ENCODE results near the gene TANGO2.

Gene TANGO2

GRCh38 chr22:19983741-19984140 is 37.2 kb upstream of the TANGO2 start:
- TF ChIP-seq NFIC (IDR thresholded peaks at IDR 0.05), result peak; percentile 90
- TF ChIP-seq RAD21 (IDR thresholded peaks at IDR 0.05; ENCODE audit: low read depth), result no peak
- no peak for TF ChIP-seq EP300 (IDR thresholded peaks at IDR 0.05; ENCODE audit: borderline replicate concordance)
- TF ChIP-seq REST (IDR thresholded peaks at IDR 0.05; ENCODE audit: low read depth), result no peak
- no peak for TF ChIP-seq TCF12 (IDR thresholded peaks at IDR 0.05; ENCODE audit: low read depth)
- no peak for TF ChIP-seq TAF1 (IDR thresholded peaks at IDR 0.05; ENCODE audit: low read depth)

- TF ChIP-seq NFIC (IDR thresholded peaks at IDR 0.05), result peak; percentile 65; the same call in 1 of the 2 replicates
- TF ChIP-seq RAD21 (IDR thresholded peaks at IDR 0.05; ENCODE audit: low read depth), result no peak
- peak; percentile 51; the same call in 1 of the 2 replicates for TF ChIP-seq FOXM1 (IDR thresholded peaks at IDR 0.05; ENCODE audit: borderline replicate concordance, low read depth)
- peak; percentile 78 for TF ChIP-seq TEAD4 (IDR thresholded peaks at IDR 0.05)
- TF ChIP-seq ZBTB7A (IDR thresholded peaks at IDR 0.05; ENCODE audit: low read depth), result no peak; the same call in 1 of the 2 replicates
- TF ChIP-seq MAX (IDR thresholded peaks at IDR 0.05), result peak; percentile 63; the same call in 1 of the 2 replicates
- TF ChIP-seq TCF12 (IDR thresholded peaks at IDR 0.05; ENCODE audit: low read depth), result peak; percentile 91
- peak; percentile 90 for TF ChIP-seq EP300 (IDR thresholded peaks at IDR 0.05; ENCODE audit: borderline replicate concordance)
Measured at GRCh38 chr22:19984201-19984753, 36.6 kb upstream of the TANGO2 start.

GRCh38 chr22:19984851-19985811 is 35.8 kb upstream of the TANGO2 start:
- TF ChIP-seq NFIC (IDR thresholded peaks at IDR 0.05) (no peak), TAF1 (IDR thresholded peaks at IDR 0.05; ENCODE audit: low read depth) (no peak), TCF12 (IDR thresholded peaks at IDR 0.05; ENCODE audit: low read depth) (no peak), EP300 (IDR thresholded peaks at IDR 0.05; ENCODE audit: borderline replicate concordance) (no peak), REST (IDR thresholded peaks at IDR 0.05; ENCODE audit: low read depth) (no peak), TEAD4 (IDR thresholded peaks at IDR 0.05) (no peak), YY1 (IDR thresholded peaks at IDR 0.05; ENCODE audit: low read depth) (no peak), USF1 (IDR thresholded peaks at IDR 0.05) (no peak), MAX (IDR thresholded peaks at IDR 0.05) (no peak), CREB1 (IDR thresholded peaks at IDR 0.05; ENCODE audit: low read depth) (no peak), CEBPB (IDR thresholded peaks at IDR 0.05) (no peak), FOXM1 (IDR thresholded peaks at IDR 0.05; ENCODE audit: borderline replicate concordance, low read depth) (no peak), RAD21 (IDR thresholded peaks at IDR 0.05; ENCODE audit: low read depth) (no peak), ZBTB7A (IDR thresholded peaks at IDR 0.05; ENCODE audit: low read depth) (no peak)

GRCh38 chr22:19986011-19986409 is 34.9 kb upstream of the TANGO2 start:
- TF ChIP-seq ZBTB7A (IDR thresholded peaks at IDR 0.05; ENCODE audit: low read depth) (no peak), EGR1 (IDR thresholded peaks at IDR 0.05) (no peak), MAX (IDR thresholded peaks at IDR 0.05) (no peak; the same call in 1 of the 2 replicates), TCF12 (IDR thresholded peaks at IDR 0.05; ENCODE audit: low read depth) (no peak)

GRCh38 chr22:19986410-19987341 is 34.2 kb upstream of the TANGO2 start:
- TF ChIP-seq ZBTB7A (IDR thresholded peaks at IDR 0.05; ENCODE audit: low read depth) (peak; percentile 80; the same call in 1 of the 2 replicates), TCF12 (IDR thresholded peaks at IDR 0.05; ENCODE audit: low read depth) (0 out of 2 replicates have a peak, but pooled peaks have one; percentile 36), EGR1 (IDR thresholded peaks at IDR 0.05) (peak; percentile 67), TAF1 (IDR thresholded peaks at IDR 0.05; ENCODE audit: low read depth) (peak; percentile 67), EP300 (IDR thresholded peaks at IDR 0.05; ENCODE audit: borderline replicate concordance) (no peak), CREB1 (IDR thresholded peaks at IDR 0.05; ENCODE audit: low read depth) (no peak), USF1 (IDR thresholded peaks at IDR 0.05) (peak; percentile 91), CEBPB (IDR thresholded peaks at IDR 0.05) (no peak), FOXM1 (IDR thresholded peaks at IDR 0.05; ENCODE audit: borderline replicate concordance, low read depth) (no peak), YY1 (IDR thresholded peaks at IDR 0.05; ENCODE audit: low read depth) (0 out of 2 replicates have a peak, but pooled peaks have one; percentile 22), RAD21 (IDR thresholded peaks at IDR 0.05; ENCODE audit: low read depth) (no peak), TEAD4 (IDR thresholded peaks at IDR 0.05) (no peak), REST (IDR thresholded peaks at IDR 0.05; ENCODE audit: low read depth) (peak; percentile 46; the same call in 1 of the 2 replicates), MAX (IDR thresholded peaks at IDR 0.05) (peak; percentile 38), NFIC (IDR thresholded peaks at IDR 0.05) (peak; percentile 79)
